GM10248 (cell line): Measurements from ENCODE around the gene NEK6.
A peak's percentile ranks its signal among the peaks of the same experiment; 100 is the strongest.
"Not testable (repeated sequence)": the region's sequence is repeated elsewhere in the genome, so short reads cannot be mapped to it uniquely, and the experiment has no call there.

Source experiments
- CTCF ChIA-PET: fragments of 300-600 bp; sonication (Branson Sonifier 250); formaldehyde crosslinking; extraction: SDS; loops from one replicate; lab custom pipeline; 2021; ENCODE audit warnings: antibody characterized with exemption; lab: Yijun Ruan, JAX
- POLR2A ChIA-PET: fragments of 350-650 bp; sonication (Branson Sonifier 250); formaldehyde crosslinking; extraction: SDS; loops from one replicate; lab custom pipeline; 2020; ENCODE audit warnings: antibody characterized with exemption; lab: Yijun Ruan, JAX
- DNase-seq: peaks from one replicate; pipeline ENCODE4 v3.0.0; 2012; ENCODE audit errors: extremely low spot score
- CTCF ChIP-seq: IDR thresholded peaks from 2 replicates; pipeline ENCODE4 v1.5.1; 2012; ENCODE audit warnings: mild to moderate bottlenecking, low read depth; ENCODE audit errors: extremely low read depth, missing control alignments, control extremely low read depth

Gene NEK6

GRCh38 chr9:124251605-124252378, 6.0 kb upstream of the NEK6 start:
- TF ChIP-seq CTCF: no peak
- ChIA-PET POLR2A (no interaction called here), CTCF (no interaction called here)
- DNase-seq: no peak

GRCh38 chr9:124252878-124253277, 4.9 kb upstream of the NEK6 start:
- DNase-seq, POLR2A ChIA-PET, CTCF ChIA-PET: not testable (repeated sequence)

- ChIA-PET CTCF (interaction anchor here (1.3 to 1.9 kb wide), 4 partner anchors 9 to 127 kb away, joined by 3 to 6 read pairs (median 4); no protein-coding TSS in a partner anchor), POLR2A (interaction anchor here (1.3 kb wide), 1 partner anchor 16 kb away, joined by 4 read pairs; no protein-coding TSS in a partner anchor)
- DNase-seq: peak; percentile 76
- TF ChIP-seq CTCF: peak; percentile 14
These were observed 3.5 kb upstream of the NEK6 start for GRCh38 chr9:124254261-124254682.

- no peak for TF ChIP-seq CTCF
- ChIA-PET POLR2A (interaction anchor here (0.7 to 1.3 kb wide), 2 partner anchors 17 to 147 kb away, joined by 3 to 4 read pairs; no protein-coding TSS in a partner anchor), CTCF (interaction anchor here (1.3 to 1.9 kb wide), 5 partner anchors 10 to 128 kb away, joined by 3 to 6 read pairs (median 3); no protein-coding TSS in a partner anchor)
- DNase-seq: no peak
These were observed 2.5 kb upstream of the NEK6 start for GRCh38 chr9:124255222-124255621.

- ChIA-PET POLR2A (no interaction called here), CTCF (interaction anchor here (0.7 to 2.0 kb wide), 6 partner anchors 22 to 130 kb away, joined by 3 to 8 read pairs (median 3); no protein-coding TSS in a partner anchor)
- TF ChIP-seq CTCF: no peak
- no peak for DNase-seq
These were observed 1.2 kb upstream of the NEK6 start for GRCh38 chr9:124256517-124257069.

- TF ChIP-seq CTCF: no peak
- ChIA-PET POLR2A (interaction anchor here (0.6 kb wide), 1 partner anchor 125 kb away, joined by 4 read pairs; no protein-coding TSS in a partner anchor), CTCF (interaction anchor here (0.8 to 2.0 kb wide), 4 partner anchors 23 to 131 kb away, joined by 3 to 8 read pairs (median 3); no protein-coding TSS in a partner anchor)
- DNase-seq: peak; percentile 48
These were observed 492 bp upstream of the NEK6 start for GRCh38 chr9:124257070-124257843.
